Glutamatergic neuron (in vitro differentiated cells): ENCODE results near the gene ALDH3A2. TPM values are rescaled to one million over a fixed set of nuclear protein-coding genes. Genes with fewer than 3 reads are reported as not detected.
"Not testable (repeated sequence)": the region's sequence is repeated elsewhere in the genome, so short reads cannot be mapped to it uniquely, and the experiment has no call there.

ENCODE experiments used
- DNase-seq: peaks from one replicate; pipeline ENCODE4 v3.0.0; 2022
- H3K27ac Mint-ChIP-seq: one replicate; pipeline ENCODE4 v1.8.0; 2020; ENCODE audit warnings: mild to moderate bottlenecking, mixed read lengths, inconsistent platforms; ENCODE audit not compliant: unreplicated experiment
- H3K27me3 Mint-ChIP-seq: one replicate; pipeline ENCODE4 v1.8.0; 2020; ENCODE audit warnings: mild to moderate bottlenecking, moderate library complexity, mixed read lengths, inconsistent platforms; ENCODE audit not compliant: unreplicated experiment
- H3K36me3 Mint-ChIP-seq: one replicate; pipeline ENCODE4 v1.8.0; 2020; ENCODE audit warnings: mild to moderate bottlenecking, mixed read lengths, inconsistent platforms; ENCODE audit not compliant: unreplicated experiment
- H3K4me1 Mint-ChIP-seq: one replicate; pipeline ENCODE4 v1.8.0; 2020; ENCODE audit warnings: mild to moderate bottlenecking, low read depth, mixed read lengths, inconsistent platforms; ENCODE audit not compliant: unreplicated experiment
- H3K4me3 Mint-ChIP-seq: one replicate; pipeline ENCODE4 v1.8.0; 2020; ENCODE audit warnings: mild to moderate bottlenecking, mixed read lengths, inconsistent platforms; ENCODE audit not compliant: unreplicated experiment
- H3K9me3 Mint-ChIP-seq: one replicate; pipeline ENCODE4 v1.8.0; 2020; ENCODE audit warnings: mild to moderate bottlenecking, moderate library complexity, mixed read lengths, inconsistent platforms; ENCODE audit not compliant: unreplicated experiment
- CTCF ChIP-seq: fragments of 200-600 bp; sonication (generic); IDR thresholded peaks from one replicate; pipeline ENCODE4 v1.5.0; 2021; ENCODE audit not compliant: partially characterized antibody, unreplicated experiment
- total RNA-seq: library from RNA; stranded (reverse); fragmentation: NEBNext Ultra II Directional; extraction: Animal tissue kit (Norgen Biotek cat#: 25700); gene quantifications from one replicate; pipeline ENCODE4 v1.2.1, GENCODE V29; 2021; ENCODE audit not compliant: unreplicated experiment

Gene ALDH3A2
- total RNA-seq, 1 donor from 2014 or later = 42.6 TPM

- H3K36me3 Mint-ChIP-seq = peaks cover 8% of the 10 kb centered on the region
- TF ChIP-seq CTCF = no peak
Observed at GRCh38 chr17:19660219-19660870, 11.8 kb downstream of the ALDH3A2 start.

GRCh38 chr17:19661121-19661520 lies 12.6 kb downstream of the ALDH3A2 start:
- Mint-ChIP-seq H3K27ac (no peak overlapping the region), H3K9me3 (peaks cover 2% of the 10 kb centered on the region), H3K4me1 (no peaks in the 10 kb centered on the region), H3K36me3 (peaks cover 2% of the 10 kb centered on the region), H3K4me3 (no peak overlapping the region), H3K27me3 (no peaks in the 10 kb centered on the region)
- TF ChIP-seq CTCF = no peak
- DNase-seq = no peak

More at GRCh38 chr17:19660219-19660870, 11.8 kb downstream of the ALDH3A2 start:
- no peak overlapping the region for H3K27ac Mint-ChIP-seq
- H3K4me1 Mint-ChIP-seq = no peaks in the 10 kb centered on the region
- DNase-seq = no peak
- H3K27me3 Mint-ChIP-seq = no peaks in the 10 kb centered on the region
- H3K4me3 Mint-ChIP-seq = no peak overlapping the region
- H3K9me3 Mint-ChIP-seq = no peaks in the 10 kb centered on the region

- H3K4me1 Mint-ChIP-seq = no peaks in the 10 kb centered on the region
- H3K4me3 Mint-ChIP-seq = no peak overlapping the region
- DNase-seq = no peak
- H3K27me3 Mint-ChIP-seq = no peaks in the 10 kb centered on the region
- no peaks in the 10 kb centered on the region for H3K36me3 Mint-ChIP-seq
- TF ChIP-seq CTCF = no peak
- peaks cover 2% of the 10 kb centered on the region for H3K9me3 Mint-ChIP-seq
- no peak overlapping the region for H3K27ac Mint-ChIP-seq
Observed at GRCh38 chr17:19663097-19663496, 14.5 kb downstream of the ALDH3A2 start.

- no peaks in the 10 kb centered on the region for H3K27me3 Mint-ChIP-seq
- H3K9me3 Mint-ChIP-seq = peaks cover 2% of the 10 kb centered on the region
- H3K27ac Mint-ChIP-seq = no peak overlapping the region
- H3K36me3 Mint-ChIP-seq = no peaks in the 10 kb centered on the region
- no peak overlapping the region for H3K4me3 Mint-ChIP-seq
- no peaks in the 10 kb centered on the region for H3K4me1 Mint-ChIP-seq
- DNase-seq = no peak
- no peak for TF ChIP-seq CTCF
Observed at GRCh38 chr17:19664136-19664820, 15.7 kb downstream of the ALDH3A2 start.

GRCh38 chr17:19664821-19665181 lies 16.2 kb downstream of the ALDH3A2 start:
- peaks cover 2% of the 10 kb centered on the region for H3K9me3 Mint-ChIP-seq

GRCh38 chr17:19669680-19670079 lies 21.1 kb downstream of the ALDH3A2 start:
- not testable (repeated sequence) for DNase-seq, H3K27me3 Mint-ChIP-seq, H3K27ac Mint-ChIP-seq, H3K9me3 Mint-ChIP-seq, H3K36me3 Mint-ChIP-seq, H3K4me1 Mint-ChIP-seq, H3K4me3 Mint-ChIP-seq

More at GRCh38 chr17:19664821-19665181, 16.2 kb downstream of the ALDH3A2 start:
- DNase-seq = no peak
- Mint-ChIP-seq H3K4me1 (no peaks in the 10 kb centered on the region), H3K4me3 (no peak overlapping the region), H3K27me3 (no peaks in the 10 kb centered on the region), H3K36me3 (no peaks in the 10 kb centered on the region), H3K27ac (no peak overlapping the region)
- no peak for TF ChIP-seq CTCF
